Measurements from ENCODE around the gene NPC1.
A peak's percentile ranks its signal among the peaks of the same experiment; 100 is the strongest.

Gene NPC1

GRCh38 chr18:23626451-23627279 lies 40.4 kb upstream of the NPC1 start:
- no peaks in the 10 kb centered on the region for H3K79me2 ChIP-seq (ENCODE audit: control insufficient read depth, low read length)
- no peaks in the 10 kb centered on the region for H3K36me3 ChIP-seq (ENCODE audit: control insufficient read depth, low read length)
- H3F3A ChIP-seq (ENCODE audit: control insufficient read depth, insufficient read depth): no peaks in the 10 kb centered on the region
- no peak overlapping the region for H3K4me3 ChIP-seq (ENCODE audit: low read length)
- no peaks in the 10 kb centered on the region for H3K4me1 ChIP-seq (ENCODE audit: control insufficient read depth, low read length)
- H3K9me3 ChIP-seq (ENCODE audit: control insufficient read depth, insufficient read depth, low read length): no peaks in the 10 kb centered on the region
- no peaks in the 10 kb centered on the region for H3K9me2 ChIP-seq (replicated peaks; ENCODE audit: control insufficient read depth, low read length)
- H3K27me3 ChIP-seq (ENCODE audit: control insufficient read depth, low read length): peaks cover 5% of the 10 kb centered on the region
- TF ChIP-seq EZH2phosphoT487 (IDR thresholded peaks at IDR 0.05; ENCODE audit: borderline replicate concordance, low read length): no peak
- TF ChIP-seq, protein P1, sequence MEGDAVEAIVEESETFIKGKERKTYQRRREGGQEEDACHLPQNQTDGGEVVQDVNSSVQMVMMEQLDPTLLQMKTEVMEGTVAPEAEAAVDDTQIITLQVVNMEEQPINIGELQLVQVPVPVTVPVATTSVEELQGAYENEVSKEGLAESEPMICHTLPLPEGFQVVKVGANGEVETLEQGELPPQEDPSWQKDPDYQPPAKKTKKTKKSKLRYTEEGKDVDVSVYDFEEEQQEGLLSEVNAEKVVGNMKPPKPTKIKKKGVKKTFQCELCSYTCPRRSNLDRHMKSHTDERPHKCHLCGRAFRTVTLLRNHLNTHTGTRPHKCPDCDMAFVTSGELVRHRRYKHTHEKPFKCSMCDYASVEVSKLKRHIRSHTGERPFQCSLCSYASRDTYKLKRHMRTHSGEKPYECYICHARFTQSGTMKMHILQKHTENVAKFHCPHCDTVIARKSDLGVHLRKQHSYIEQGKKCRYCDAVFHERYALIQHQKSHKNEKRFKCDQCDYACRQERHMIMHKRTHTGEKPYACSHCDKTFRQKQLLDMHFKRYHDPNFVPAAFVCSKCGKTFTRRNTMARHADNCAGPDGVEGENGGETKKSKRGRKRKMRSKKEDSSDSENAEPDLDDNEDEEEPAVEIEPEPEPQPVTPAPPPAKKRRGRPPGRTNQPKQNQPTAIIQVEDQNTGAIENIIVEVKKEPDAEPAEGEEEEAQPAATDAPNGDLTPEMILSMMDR (IDR thresholded peaks at IDR 0.05; ENCODE audit: low read depth, low read length, poor library complexity, severe bottlenecking): no peak
- H3K4me2 ChIP-seq (ENCODE audit: low read length): no peak overlapping the region
- H3K27ac ChIP-seq (ENCODE audit: low read depth, low read length): no peak overlapping the region
- no peaks in the 10 kb centered on the region for H4K20me1 ChIP-seq (ENCODE audit: control insufficient read depth, insufficient read depth, low read depth, low read length)

- no peak overlapping the region for H3K4me3 ChIP-seq (ENCODE audit: low read length)
- H3K4me1 ChIP-seq (ENCODE audit: control insufficient read depth, low read length): peaks cover 4% of the 10 kb centered on the region; the same call in 1 of the 2 replicates
- no peaks in the 10 kb centered on the region for H3K79me2 ChIP-seq (ENCODE audit: control insufficient read depth, low read length)
- H3F3A ChIP-seq (ENCODE audit: control insufficient read depth, insufficient read depth): no peaks in the 10 kb centered on the region
- H3K4me2 ChIP-seq (ENCODE audit: low read length): no peak overlapping the region
- H3K9me2 ChIP-seq (replicated peaks; ENCODE audit: control insufficient read depth, low read length): no peaks in the 10 kb centered on the region
- H3K27me3 ChIP-seq (ENCODE audit: control insufficient read depth, low read length): peaks cover 38% of the 10 kb centered on the region
- no peaks in the 10 kb centered on the region for H4K20me1 ChIP-seq (ENCODE audit: control insufficient read depth, insufficient read depth, low read depth, low read length)
- H3K9me3 ChIP-seq (ENCODE audit: control insufficient read depth, insufficient read depth, low read length): no peaks in the 10 kb centered on the region
- no peaks in the 10 kb centered on the region for H3K36me3 ChIP-seq (ENCODE audit: control insufficient read depth, low read length)
- H3K27ac ChIP-seq (ENCODE audit: low read depth, low read length): no peak overlapping the region
- no peak for TF ChIP-seq EZH2phosphoT487 (IDR thresholded peaks at IDR 0.05; ENCODE audit: borderline replicate concordance, low read length)
- TF ChIP-seq, protein P1 (IDR thresholded peaks at IDR 0.05; ENCODE audit: low read depth, low read length, poor library complexity, severe bottlenecking): no peak
Observed at GRCh38 chr18:23623040-23623439, 36.7 kb upstream of the NPC1 start.

DNA sequence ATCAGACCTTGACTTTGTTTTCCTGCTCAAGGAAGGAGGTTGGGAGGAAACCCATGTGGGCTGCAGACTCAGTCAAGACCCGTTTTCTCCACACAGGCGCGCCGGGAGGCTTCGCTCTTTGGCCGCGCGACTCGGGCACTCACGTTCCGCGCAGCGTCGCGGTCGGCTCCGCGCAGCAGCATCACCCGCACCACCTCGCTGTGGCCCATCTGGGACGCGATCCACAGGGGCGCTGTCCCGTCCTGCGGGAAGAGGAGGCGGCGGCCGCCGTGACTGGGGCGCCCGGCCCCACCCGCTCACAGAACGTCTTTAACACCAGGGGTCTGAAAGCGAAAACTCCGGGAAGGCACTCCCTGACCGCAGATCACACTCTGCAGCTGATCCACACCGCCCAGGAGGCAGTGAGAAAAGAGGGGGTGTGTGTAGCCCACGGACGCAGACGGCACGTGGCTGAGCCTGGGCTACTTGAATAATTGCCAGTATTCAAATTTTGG lies 33.1 kb upstream of the NPC1 start:
- H3K4me1 ChIP-seq (ENCODE audit: control insufficient read depth, low read length): peaks cover 12% of the 10 kb centered on the region
- H3K4me3 ChIP-seq (ENCODE audit: low read length): 0 out of 2 replicates have a peak overlapping the region, but pooled peaks have one; percentile 12
- no peaks in the 10 kb centered on the region for H3K9me3 ChIP-seq (ENCODE audit: control insufficient read depth, insufficient read depth, low read length)
- no peaks in the 10 kb centered on the region for H3K9me2 ChIP-seq (replicated peaks; ENCODE audit: control insufficient read depth, low read length)
- H3F3A ChIP-seq (ENCODE audit: control insufficient read depth, insufficient read depth): no peaks in the 10 kb centered on the region
- H3K4me2 ChIP-seq (ENCODE audit: low read length): peak overlapping the region; percentile 36; the same call in 1 of the 2 replicates
- no peaks in the 10 kb centered on the region for H4K20me1 ChIP-seq (ENCODE audit: control insufficient read depth, insufficient read depth, low read depth, low read length)
- H3K27ac ChIP-seq (ENCODE audit: low read depth, low read length): no peak overlapping the region
- TF ChIP-seq, protein P1 (IDR thresholded peaks at IDR 0.05; ENCODE audit: low read depth, low read length, poor library complexity, severe bottlenecking): no peak
- peak; percentile 60; the same call in 1 of the 2 replicates for TF ChIP-seq EZH2phosphoT487 (IDR thresholded peaks at IDR 0.05; ENCODE audit: borderline replicate concordance, low read length)
- H3K36me3 ChIP-seq (ENCODE audit: control insufficient read depth, low read length): no peaks in the 10 kb centered on the region
- peaks cover 46% of the 10 kb centered on the region for H3K27me3 ChIP-seq (ENCODE audit: control insufficient read depth, low read length)
- no peaks in the 10 kb centered on the region for H3K79me2 ChIP-seq (ENCODE audit: control insufficient read depth, low read length)
